HG03064 (cell line): Measurements from ENCODE around the gene LANCL1.

Experiments used
- ATAC-seq: cut with Tn5 transposase; IDR thresholded peaks from one replicate; pipeline ENCODE4 v1.9.1; 2021; ENCODE audit warnings: low read depth; ENCODE audit not compliant: unreplicated experiment

LANCL1 gene

GRCh38 chr2:210476194-210477128 is at the start of gene LANCL1:
TSS of gene LANCL1 (minus strand) at chr2:210476759. CDS start at chr2:210476396, 363 bp downstream.
- ATAC-seq: peak; percentile 100

DNA sequence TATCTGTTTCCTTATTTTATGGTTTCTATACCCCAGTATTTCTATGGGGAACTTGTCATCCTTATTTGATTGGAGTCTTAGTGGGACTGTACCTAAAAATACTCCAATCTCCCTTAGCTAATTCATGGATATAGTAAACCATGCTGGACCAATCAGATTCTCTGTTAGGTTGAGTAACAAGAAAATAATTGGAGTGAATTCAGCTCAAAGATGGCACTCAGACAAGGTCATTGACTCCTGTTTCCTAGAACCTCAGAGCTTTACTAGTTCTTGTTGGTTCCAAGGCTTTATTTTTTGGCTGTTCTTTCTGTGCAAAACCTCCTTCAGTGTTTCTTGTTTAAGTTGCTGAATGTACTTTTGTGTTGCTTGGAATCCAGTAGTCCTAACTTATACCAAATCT is 48.0 kb upstream of the LANCL1 start:
- ATAC-seq: no peak

DNA sequence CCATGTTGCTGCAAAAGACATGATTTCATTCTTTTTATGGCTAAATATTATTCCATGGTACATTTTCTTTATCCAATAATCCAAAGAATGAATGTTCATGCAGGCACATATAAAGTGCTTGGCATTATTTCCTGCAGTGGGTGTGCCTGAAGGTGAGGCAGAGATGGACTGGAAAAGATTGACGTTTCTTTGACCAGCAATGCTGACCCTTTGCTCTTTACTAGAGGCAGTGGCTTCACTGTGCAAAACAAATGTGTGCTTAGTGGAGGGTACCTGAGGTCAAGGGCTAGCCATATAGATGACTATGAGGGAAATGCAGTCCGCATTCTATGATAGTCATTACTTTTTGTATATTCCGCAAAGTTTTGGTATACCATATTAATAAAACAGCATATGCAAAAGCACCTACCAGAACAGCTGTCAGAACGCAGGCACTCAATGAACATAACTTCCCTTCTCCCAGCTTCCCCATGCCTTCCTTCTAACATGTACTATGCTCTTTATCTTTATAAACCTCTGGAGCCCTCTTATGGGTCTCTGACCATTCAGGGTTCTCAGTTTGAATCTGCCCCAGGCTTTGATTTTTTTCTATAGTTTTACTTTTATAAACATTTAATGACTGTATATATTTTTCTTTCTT is 47.2 kb upstream of the LANCL1 start:
- ATAC-seq: no peak

DNA sequence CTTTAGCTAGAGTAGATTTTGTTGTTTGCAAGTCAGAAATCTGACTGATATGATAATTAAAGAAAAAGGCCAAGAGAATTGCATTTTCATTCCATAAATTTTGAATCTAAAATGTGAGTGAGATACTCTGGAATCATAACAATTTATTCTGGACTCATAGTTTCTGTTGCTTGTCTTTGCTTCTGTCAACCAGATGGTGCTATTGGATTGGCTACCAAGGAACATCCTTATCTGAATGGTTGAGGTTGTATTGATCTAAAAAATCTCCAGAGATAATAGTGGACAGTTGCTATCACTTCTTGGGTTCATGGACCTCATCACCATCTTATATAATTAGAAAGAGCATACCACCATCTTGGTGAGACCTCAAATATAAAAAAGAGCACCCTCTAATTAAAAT is 45.8 kb upstream of the LANCL1 start:
- no peak for ATAC-seq

GRCh38 chr2:210519594-210519993 is 43.0 kb upstream of the LANCL1 start:
- no peak for ATAC-seq

DNA sequence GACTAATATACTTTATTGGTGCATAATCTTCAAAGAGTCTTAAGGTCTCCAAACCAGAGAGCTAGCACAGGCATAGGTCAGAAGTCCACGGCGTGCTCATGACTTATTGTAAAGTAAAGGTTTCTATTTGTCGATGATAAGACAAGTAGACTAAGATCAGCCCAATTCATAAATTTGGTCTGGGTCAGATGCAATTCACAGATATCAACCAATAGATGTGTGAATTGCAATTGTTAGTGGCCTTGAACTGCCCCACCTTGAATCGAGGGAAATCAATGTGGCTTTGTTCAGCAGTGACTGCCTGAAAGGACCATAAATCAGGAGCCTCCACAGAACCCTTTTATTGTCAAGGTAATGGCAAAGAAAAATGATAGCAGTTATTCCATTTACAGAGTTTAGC is 40.7 kb upstream of the LANCL1 start:
- ATAC-seq: no peak

- no peak for ATAC-seq
Observed at GRCh38 chr2:210515911-210516310, 39.4 kb upstream of the LANCL1 start.

GRCh38 chr2:210503725-210504191 is 27.2 kb upstream of the LANCL1 start:
- no peak for ATAC-seq

DNA sequence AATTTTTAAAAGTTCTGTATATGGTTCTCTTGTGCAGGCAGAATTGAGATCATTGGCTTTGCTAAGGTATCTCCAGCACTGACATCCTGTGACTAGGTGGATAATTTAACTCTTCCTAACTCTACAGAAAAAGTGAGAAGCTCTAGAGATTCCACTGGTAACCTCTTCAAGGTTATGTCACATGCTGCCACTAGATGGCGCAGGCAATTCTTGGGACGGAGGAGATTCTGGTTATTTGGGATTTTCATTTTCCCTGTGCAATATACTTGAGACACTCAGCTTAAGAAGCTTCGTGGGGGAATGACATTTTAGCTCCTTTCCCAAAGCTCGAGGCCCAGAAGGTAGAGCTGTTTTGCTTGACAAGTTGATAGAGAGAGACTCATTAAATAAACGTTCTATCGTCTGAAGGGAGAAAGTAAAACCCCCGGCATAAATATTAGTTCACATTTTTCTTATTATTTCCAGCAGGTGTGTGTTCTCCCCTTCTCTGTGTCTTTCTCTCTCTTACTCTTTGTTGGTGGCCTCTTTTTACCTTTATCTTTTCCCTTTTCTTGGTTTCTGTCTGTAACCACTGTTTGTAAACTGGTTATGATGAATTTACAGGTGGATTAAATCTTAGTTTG is 26.6 kb upstream of the LANCL1 start:
- no peak for ATAC-seq

DNA sequence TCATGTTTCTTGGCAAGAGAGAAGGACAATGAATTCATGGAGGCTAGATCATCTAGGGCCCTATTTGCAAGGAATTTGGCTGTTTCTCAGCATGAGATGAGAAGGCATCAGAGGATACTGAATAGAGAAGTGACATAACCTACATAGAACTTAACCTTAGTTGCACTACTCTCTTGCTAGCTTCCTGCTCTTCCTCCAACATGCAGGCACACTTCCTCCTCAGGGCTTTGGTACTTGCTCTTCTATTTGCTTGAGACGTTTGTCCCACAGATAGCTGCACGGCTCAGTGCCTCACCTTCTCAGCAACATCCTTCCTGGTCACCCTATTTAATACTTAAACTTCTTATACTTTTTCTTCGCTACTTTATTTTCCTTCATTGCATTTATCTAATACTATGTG is 20.0 kb upstream of the LANCL1 start:
- ATAC-seq: peak; percentile 80

GRCh38 chr2:210493528-210493927 is 17.0 kb upstream of the LANCL1 start:
- no peak for ATAC-seq

DNA sequence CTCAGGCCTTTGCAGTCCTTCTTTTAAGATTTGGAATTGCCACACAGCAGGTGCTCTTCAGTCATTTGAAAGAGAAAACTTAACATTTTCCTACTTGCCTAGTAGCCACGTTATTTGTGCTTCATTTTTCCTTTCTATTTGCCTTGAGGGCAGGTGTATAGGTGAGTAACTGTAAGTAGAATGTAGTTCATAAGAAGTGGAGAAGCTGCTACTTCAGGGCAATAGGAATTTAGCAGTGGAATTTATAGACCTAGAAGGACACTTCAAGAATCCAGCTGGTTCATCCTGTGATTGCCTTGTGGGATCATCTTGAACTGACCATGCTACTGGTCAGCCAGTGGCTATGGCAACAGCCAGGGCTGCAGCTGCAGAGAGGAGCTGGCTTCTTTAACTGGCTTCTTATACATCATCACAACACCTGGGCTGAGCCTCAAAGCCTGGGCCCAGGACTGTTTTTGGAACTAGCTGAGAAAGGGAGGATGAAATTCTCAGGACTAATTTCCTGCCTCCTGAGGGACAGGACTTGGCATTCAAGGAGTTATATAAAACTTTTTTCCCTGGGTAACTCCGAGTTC is 5.1 kb upstream of the LANCL1 start:
- ATAC-seq: no peak

GRCh38 chr2:210480764-210481163 is 4.2 kb upstream of the LANCL1 start:
- ATAC-seq: no peak

GRCh38 chr2:210480079-210480478 is 3.5 kb upstream of the LANCL1 start:
- no peak for ATAC-seq

DNA sequence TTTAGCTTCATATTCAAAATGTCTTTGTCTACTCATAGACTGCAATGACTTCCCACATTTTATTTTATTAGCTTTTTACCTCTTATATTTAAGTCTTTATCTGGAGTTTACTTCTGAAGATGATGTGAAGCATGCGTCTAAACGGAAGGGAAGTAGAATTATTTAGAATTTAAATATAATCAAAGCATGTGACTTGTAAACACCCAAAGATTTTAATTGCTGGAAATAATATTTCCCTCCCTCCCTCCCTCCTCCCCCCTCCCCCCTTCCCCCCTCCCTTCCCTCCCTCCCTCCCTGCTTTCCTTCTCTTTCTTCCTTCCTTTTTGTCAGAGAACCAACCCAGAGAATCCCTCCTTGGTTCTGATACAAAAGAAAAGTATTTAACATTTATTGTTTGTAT is 2.1 kb upstream of the LANCL1 start:
- no peak for ATAC-seq

DNA sequence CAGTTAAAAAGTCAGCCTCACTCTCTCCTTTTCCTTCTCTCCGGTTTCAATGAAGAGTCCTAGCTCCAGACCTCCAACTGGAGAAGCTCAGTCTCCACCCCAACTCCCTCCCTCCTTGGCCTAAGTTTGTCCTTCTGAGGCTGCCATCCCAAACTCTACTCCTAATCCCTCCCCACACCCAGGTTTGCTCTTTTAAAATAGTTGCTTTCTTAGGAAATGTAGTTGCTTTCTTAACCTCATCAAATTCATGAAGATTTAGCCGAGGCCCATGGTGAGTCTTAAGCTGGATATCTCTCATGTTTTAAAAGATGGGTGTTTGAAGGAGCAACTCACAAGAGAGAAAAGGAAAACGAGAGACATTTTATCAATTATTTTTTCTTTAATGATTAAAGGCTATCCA is 937 bp upstream of the LANCL1 start:
- no peak for ATAC-seq

DNA sequence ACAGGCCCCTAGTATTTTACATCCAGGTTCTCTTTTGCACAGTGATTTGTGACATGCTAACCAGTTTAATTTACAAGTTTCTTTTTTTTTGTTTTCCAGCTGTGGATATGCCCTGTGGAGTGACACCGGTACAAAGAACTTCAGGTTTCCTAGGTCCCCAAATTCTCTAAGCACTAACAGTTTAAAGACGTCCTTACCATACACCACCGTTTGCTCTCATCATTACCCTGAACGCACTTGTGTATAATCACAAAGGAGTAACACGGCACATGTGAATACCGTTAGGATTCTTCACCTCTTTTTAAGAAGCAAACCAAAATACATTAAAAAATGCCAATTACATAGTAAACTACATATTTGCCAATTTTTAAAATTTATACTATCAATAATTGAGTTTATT is 853 bp downstream of the LANCL1 start:
- no peak for ATAC-seq

DNA sequence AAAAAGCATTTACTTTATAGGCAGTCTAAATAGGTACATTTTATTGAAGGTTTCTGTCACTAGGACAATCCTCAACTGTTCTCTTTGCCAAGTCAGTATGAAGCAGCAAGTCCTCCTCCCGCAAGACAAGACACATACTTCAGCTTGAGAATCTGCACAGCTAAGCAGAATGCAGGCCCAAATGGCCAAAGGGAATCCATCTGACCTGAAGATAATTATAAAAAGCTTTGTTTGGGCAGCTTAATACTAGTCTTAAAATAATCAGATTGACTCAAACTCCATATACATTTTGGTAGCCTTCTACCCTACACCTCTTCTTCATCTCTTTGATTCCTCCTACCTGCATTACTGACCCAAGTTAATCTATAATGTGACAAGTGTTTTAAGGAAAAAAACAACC is 1.8 kb downstream of the LANCL1 start:
- no peak for ATAC-seq

DNA sequence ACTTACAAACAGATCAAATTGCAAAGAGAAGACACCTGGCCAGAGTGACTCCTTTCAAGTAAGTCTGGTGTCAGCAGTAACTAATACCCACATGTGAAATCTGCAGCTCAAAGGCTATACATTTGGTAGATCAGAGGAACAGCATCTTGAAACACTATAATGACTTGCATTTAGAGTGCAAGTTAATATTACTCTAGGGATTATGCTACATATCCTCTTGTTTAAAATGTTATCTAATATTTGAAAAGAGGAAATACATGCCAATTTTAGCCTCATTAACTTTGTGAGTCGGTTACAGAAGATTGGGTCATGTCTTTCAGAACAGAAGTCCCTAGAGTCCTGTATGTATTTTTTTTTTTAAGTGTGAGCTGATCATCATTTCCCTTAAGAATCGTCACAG is 15.2 kb downstream of the LANCL1 start:
- ATAC-seq: peak; percentile 78

DNA sequence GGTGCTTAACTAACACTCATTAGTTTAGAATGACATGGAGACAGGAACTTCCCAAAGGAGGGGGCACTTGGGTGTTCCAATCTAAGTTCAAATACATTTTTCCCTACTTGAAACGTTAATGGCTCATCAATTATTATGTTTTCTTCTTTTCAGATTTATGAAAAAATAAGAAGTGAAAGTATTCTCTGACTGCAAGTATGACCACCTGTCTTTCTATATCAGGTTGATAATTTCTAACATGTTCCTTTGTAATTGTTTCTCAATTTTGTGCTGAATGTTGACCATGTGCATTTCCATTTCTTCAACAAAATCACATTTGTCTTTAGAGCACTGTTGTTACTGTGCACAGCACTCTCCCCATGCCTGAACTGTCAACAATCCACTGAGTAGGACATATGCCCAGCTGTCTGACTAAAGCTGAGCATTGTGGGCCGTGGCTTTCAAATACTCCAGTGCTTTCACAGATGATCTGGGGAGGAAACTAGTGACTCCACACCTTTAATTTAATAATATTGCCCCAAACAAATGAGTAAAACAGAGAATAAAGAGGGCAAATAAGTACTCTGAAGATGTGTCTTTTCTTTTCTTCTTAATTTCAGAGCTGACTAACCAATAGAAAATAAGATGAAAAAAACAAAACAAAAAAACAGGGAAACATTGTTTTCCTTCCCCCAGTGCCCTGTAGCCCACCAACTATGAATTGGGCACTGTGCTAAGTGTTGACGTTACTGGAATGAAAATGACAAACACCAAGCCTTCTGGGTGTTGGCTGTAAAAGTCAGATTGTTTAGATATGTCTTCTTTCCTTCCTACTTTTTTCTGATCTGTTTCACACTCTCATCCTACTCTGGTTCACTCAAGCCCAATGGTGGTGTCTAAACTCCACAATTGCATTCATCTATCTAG is 16.0 kb downstream of the LANCL1 start:
- ATAC-seq: no peak
